IPS-15b (cell line): ENCODE results near the gene PID1.

Experiments
- H3K27me3 ChIP-seq: one replicate; pipeline ENCODE4 v1.6.1; 2013; ENCODE audit warnings: low read length; ENCODE audit not compliant: control insufficient read depth, insufficient read depth
- H3K36me3 ChIP-seq: one replicate; pipeline ENCODE4 v1.6.1; 2013; ENCODE audit warnings: low read length; ENCODE audit not compliant: control insufficient read depth, insufficient read depth
- H3K4me1 ChIP-seq: one replicate; pipeline ENCODE4 v1.6.1; 2013; ENCODE audit warnings: mild to moderate bottlenecking, low read length; ENCODE audit not compliant: control insufficient read depth, insufficient read depth
- H3K4me3 ChIP-seq: one replicate; pipeline ENCODE4 v1.5.1; 2013; ENCODE audit warnings: low read depth, low read length
- H3K9ac ChIP-seq: one replicate; pipeline ENCODE4 v1.6.1; 2013; ENCODE audit warnings: low read depth, mild to moderate bottlenecking, low read length
- H3K9me3 ChIP-seq: one replicate; pipeline ENCODE4 v1.6.1; 2013; ENCODE audit warnings: mild to moderate bottlenecking, low read length; ENCODE audit not compliant: control insufficient read depth, insufficient read depth

Gene PID1

DNA sequence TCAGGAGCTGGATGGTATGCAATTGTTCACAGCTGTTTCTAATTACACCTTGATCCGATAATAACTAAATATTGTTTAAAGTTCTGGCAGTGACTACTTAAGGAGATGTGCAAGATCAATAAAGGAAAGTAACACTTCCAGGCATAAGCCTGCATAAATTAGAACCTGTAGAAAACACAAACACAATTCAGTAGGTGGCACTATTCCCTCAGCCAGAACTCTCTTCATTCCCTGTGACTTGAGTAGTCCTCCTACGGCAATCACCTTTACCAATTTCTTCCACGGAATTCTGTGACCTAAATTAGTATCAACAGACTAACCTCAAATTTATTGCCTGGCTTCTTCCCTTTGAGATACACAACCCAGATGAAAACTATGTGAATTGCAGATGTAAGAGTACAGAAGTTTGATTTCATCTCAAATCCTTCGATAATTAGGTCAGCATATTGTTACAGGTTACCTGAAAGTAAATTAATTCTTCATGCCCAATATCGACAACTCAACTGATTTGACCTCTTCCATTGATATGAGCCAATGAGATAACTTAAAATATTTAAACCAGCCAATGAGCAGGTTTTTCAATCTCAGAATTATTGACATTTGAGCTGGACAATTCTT is 137.8 kb downstream of the PID1 start:
- H3K4me1 ChIP-seq = no peaks in the 10 kb centered on the region
- no peaks in the 10 kb centered on the region for H3K9me3 ChIP-seq
- H3K9ac ChIP-seq = no peak overlapping the region
- no peaks in the 10 kb centered on the region for H3K27me3 ChIP-seq
- no peaks in the 10 kb centered on the region for H3K36me3 ChIP-seq
- no peak overlapping the region for H3K4me3 ChIP-seq

DNA sequence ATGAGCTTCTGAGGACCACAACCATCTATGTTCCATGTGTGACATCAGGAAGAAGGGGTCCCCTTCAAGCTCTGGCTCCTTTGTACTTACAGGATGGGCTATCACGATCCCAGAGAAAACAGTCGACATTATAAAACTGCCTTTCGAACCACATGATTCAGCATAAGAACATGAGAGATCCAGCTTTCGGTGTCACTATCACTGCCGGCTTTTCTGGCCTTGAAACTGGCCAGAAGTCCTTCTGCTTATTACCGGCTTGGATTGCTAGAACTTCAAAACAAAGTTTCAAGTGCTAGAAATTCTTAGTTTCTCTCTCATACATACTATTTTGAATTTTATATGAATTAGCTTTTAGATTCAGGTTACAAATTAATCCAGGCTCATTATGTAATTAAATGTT is 138.9 kb downstream of the PID1 start:
- Histone ChIP-seq H3K9me3 (no peaks in the 10 kb centered on the region), H3K27me3 (no peaks in the 10 kb centered on the region)

DNA sequence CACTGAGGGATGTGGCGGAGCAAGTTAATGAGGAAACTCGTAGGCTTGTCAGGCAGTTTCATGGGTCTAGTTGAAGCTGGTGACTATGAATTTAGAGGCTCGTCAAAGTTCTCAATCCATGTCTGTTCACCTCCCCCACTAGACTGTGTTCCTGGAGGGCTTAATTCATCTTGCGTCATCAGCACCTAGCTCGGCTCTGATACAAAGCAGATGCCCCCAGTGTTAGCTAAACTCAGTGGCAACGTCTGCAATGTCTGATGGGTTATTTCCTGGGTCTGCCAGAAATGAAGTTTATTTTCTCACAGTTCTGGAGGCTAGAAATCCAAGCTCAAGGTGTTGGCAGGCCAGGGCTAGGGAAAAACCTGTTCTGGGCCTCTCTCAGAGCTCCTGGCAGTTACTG is 140.6 kb downstream of the PID1 start:
- Histone ChIP-seq H3K9ac (no peak overlapping the region), H3K27me3 (no peaks in the 10 kb centered on the region), H3K4me1 (no peaks in the 10 kb centered on the region), H3K4me3 (no peak overlapping the region), H3K36me3 (no peaks in the 10 kb centered on the region), H3K9me3 (no peaks in the 10 kb centered on the region)

More for the DNA sequence above, 138.9 kb downstream of the PID1 start:
- Histone ChIP-seq H3K4me1 (no peaks in the 10 kb centered on the region), H3K4me3 (no peak overlapping the region), H3K36me3 (no peaks in the 10 kb centered on the region), H3K9ac (no peak overlapping the region)

DNA sequence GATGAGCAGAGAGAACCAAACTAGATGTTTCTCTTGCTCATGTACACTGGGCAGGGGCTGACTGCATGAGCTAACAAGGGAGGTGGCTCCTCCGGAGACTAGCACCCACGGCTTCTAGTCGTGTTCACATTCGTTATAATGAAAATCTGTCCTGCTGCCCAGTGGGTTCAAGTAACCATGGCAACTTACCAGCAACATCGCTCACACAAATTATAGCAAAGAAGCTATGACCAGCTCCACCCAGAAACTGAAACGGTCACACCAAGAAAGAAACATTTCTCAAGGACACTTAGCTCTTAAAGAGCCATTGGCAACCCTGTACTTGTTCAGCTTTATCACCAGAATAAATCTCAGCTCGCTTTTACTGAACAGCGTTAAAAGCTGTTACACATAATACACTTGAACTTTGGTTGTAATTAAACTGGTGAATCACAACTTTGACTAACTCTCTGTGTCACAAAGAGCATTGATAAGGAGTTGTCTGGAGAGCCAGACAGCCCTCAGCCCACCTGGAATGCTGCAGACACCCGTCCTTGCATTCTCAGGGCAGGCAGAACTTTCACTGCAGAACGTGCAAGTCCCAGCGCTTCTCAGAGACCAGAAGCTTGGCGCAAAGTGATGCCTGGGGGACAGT is 141.2 kb downstream of the PID1 start:
- H3K4me1 ChIP-seq = no peaks in the 10 kb centered on the region
- H3K27me3 ChIP-seq = no peaks in the 10 kb centered on the region
- no peaks in the 10 kb centered on the region for H3K9me3 ChIP-seq
- H3K4me3 ChIP-seq = no peak overlapping the region
- H3K9ac ChIP-seq = no peak overlapping the region
- no peaks in the 10 kb centered on the region for H3K36me3 ChIP-seq

DNA sequence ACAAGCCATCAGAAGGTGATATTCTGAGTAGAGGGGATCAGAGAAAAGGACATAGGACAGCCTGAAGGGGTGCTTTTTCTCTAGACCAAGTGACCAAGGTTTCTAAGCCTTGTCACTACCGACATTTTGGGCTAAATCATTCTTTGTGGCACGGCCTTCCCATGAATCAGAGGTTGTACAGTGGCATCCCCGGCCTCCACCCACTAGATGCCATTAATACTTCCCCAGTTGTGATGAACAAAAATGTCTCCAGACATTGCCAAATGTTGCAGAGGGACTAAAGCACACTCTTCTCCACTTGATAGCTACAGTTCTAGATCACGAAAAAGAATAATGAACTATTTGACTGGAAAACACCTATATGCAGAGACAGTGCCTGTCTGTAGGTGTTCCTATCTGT is 143.6 kb downstream of the PID1 start:
- H3K9ac ChIP-seq = no peak overlapping the region
- no peaks in the 10 kb centered on the region for H3K27me3 ChIP-seq
- H3K9me3 ChIP-seq = no peaks in the 10 kb centered on the region
- H3K4me3 ChIP-seq = no peak overlapping the region
- no peaks in the 10 kb centered on the region for H3K4me1 ChIP-seq
- no peaks in the 10 kb centered on the region for H3K36me3 ChIP-seq

DNA sequence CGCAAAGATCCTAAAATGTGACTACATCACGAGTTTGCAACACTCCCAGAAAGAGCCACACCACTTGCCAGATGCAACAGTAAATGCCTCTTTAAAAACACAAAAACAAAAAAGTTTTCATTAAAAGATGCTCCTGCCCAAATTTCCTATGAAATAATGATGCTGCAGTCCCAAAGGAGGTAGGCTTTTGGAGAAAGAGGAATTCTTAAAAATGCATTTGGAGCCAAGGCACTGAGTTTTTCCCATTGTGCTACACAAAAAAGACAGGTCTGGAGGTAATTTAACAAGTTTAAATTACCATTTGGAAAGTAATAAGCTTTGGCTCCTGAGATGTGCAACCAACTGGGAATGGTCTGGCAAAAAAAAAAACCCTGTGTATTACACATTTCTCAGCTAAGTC is 145.0 kb downstream of the PID1 start:
- Histone ChIP-seq H3K9ac (no peak overlapping the region), H3K27me3 (no peaks in the 10 kb centered on the region), H3K4me3 (no peak overlapping the region), H3K4me1 (no peaks in the 10 kb centered on the region), H3K36me3 (no peaks in the 10 kb centered on the region), H3K9me3 (no peaks in the 10 kb centered on the region)

DNA sequence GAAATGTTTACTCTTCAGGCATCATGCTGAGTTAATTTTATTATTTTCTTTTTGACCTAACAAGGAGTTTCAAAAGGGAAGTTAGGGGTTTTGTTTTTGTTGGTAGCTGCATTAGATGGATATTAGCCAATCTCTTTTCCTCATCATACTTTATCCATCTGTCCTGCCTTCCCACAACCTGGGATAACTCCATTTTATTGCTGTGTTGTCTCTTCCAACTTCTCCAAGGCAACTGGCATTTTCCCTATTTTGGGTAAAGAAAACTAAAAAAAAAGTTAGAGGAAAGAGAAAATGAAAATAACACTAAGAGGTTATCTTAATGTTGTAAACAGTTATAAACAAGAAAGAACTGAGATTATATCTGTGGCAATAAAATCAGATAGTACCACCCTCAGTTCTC is 147.0 kb downstream of the PID1 start:
- Histone ChIP-seq H3K9ac (no peak overlapping the region), H3K36me3 (no peaks in the 10 kb centered on the region), H3K4me3 (no peak overlapping the region), H3K27me3 (no peaks in the 10 kb centered on the region), H3K9me3 (no peaks in the 10 kb centered on the region), H3K4me1 (no peaks in the 10 kb centered on the region)

DNA sequence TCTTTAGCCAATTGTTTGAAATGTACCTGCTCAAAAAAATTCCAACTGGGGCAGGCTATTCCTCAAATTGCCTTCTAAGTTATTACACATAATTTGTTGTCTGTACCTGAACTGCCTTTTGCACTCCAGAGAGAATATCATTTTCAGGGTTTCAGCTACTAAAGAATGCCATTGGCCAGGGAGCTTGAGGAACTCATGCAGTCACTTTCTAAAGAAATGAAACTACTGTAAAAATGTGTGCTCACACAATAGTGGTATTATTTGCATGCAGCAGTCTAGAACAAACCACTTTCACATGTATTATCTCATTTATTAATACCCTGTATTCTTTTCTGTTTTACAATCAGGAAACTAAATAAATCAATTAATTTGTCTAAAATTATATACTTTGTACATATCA is 152.2 kb downstream of the PID1 start:
- Histone ChIP-seq H3K4me1 (no peaks in the 10 kb centered on the region), H3K36me3 (no peaks in the 10 kb centered on the region), H3K9me3 (no peaks in the 10 kb centered on the region), H3K9ac (no peak overlapping the region), H3K27me3 (no peaks in the 10 kb centered on the region), H3K4me3 (no peak overlapping the region)

DNA sequence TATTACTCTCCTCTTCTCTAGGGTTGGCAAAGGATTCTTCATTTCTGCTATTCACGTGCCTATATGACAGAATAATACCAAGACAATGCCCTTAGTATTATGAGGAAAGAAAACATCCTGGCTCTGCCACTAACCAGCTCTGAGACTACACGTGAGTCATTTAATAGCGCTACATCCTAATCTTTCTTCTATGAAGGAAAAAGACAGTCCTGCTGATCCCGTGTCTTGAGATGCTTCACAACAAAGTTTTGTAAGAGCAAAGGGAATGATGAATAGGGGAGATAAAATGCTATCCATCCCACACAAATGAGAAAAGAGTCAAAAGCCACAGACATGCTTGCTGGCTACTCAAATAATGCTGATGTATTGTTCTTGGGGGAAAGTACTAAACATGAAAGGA is 152.8 kb downstream of the PID1 start:
- Histone ChIP-seq H3K4me3 (no peak overlapping the region), H3K4me1 (no peaks in the 10 kb centered on the region), H3K9me3 (no peaks in the 10 kb centered on the region), H3K9ac (no peak overlapping the region), H3K27me3 (no peaks in the 10 kb centered on the region), H3K36me3 (no peaks in the 10 kb centered on the region)

DNA sequence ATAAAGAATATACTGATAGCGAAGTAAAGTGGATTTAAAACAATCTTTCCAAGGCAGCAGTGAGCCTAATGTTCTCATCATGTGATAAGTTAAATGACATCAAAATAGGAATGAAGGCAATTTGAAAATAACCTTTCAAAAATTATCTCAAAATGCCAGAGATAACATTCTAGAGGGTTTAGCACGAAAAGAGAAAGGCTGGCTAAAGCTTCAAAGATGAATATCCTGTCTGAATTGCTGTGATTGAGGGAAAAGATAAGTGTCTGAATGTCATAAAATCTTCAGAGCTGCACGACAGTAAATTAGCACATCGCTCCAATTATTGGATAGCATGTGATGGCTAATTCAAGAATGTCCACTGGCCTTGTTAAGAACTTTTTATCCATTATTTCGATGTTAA is 159.3 kb downstream of the PID1 start:
- no peaks in the 10 kb centered on the region for H3K27me3 ChIP-seq
- H3K9ac ChIP-seq = no peak overlapping the region
- no peaks in the 10 kb centered on the region for H3K4me1 ChIP-seq
- H3K4me3 ChIP-seq = no peak overlapping the region
- H3K9me3 ChIP-seq = no peaks in the 10 kb centered on the region
- H3K36me3 ChIP-seq = no peaks in the 10 kb centered on the region

DNA sequence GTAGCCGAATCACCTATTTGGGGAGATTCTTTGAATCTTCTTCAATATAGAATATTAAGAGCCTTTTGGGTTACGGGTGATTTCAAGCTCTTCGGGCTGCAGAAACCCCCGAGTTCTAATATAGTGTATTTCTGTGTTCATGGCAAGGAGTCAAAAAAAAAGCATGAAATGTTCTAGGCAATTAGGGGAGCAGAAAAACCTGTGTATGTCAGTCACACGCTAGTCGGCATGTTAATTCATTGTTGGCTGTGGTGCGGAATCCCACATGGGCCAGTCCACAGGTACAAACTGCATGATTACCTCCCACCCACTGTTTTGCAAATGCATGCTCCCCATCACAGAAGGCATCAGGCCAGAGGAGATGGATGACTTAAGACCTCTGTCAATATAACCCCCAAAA is 161.9 kb downstream of the PID1 start:
- no peaks in the 10 kb centered on the region for H3K9me3 ChIP-seq
- H3K4me3 ChIP-seq = no peak overlapping the region
- H3K9ac ChIP-seq = no peak overlapping the region
- H3K36me3 ChIP-seq = no peaks in the 10 kb centered on the region
- H3K4me1 ChIP-seq = no peaks in the 10 kb centered on the region
- no peaks in the 10 kb centered on the region for H3K27me3 ChIP-seq

DNA sequence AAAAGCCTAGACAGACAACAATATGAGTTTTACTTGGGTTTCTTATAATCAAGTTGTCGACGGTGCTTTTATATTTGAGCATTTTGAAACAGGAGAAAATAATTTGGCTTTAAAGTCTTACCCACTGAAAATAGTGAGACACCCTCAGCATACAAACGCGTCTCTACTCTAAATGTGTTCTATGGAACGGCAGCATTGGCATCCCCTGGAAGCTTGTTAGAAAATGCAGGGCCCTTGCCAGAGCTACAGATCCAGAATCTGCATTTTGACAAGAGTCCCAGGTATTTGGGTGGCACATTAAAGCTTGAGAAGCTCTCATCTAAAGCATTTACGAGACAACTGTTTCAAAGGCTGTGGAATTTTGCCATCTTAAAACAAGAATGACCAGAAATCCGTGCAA is 163.5 kb downstream of the PID1 start:
- Histone ChIP-seq H3K4me3 (no peak overlapping the region), H3K27me3 (no peaks in the 10 kb centered on the region), H3K36me3 (no peaks in the 10 kb centered on the region), H3K4me1 (no peaks in the 10 kb centered on the region), H3K9ac (no peak overlapping the region), H3K9me3 (no peaks in the 10 kb centered on the region)
